OCI-LY3 (cell line): Measurements from ENCODE around the gene OGA.

ENCODE experiments used
- H2AFZ ChIP-seq: fragments of 200-600, 300-600 bp; shearing (Covaris generic); 2 replicates; pipeline ENCODE4 v1.6.0; 2014; ENCODE audit warnings: antibody characterized with exemption, low read depth, low read length
- H3K27ac ChIP-seq: fragments of 200-600, 300-600 bp; sonication (generic); 2 replicates; pipeline ENCODE4 v1.5.1; 2014; ENCODE audit warnings: mild to moderate bottlenecking, low read length, moderate library complexity, mixed read lengths
- H3K27me3 ChIP-seq: fragments of 200-600, 300-600 bp; sonication (generic); 2 replicates; pipeline ENCODE4 v1.6.1; 2014; ENCODE audit warnings: low read depth, low read length, mixed read lengths
- H3K36me3 ChIP-seq: fragments of 200-600, 300-600 bp; sonication (generic); replicated peaks from 2 replicates; pipeline ENCODE3; 2014; ENCODE audit warnings: low read depth, low read length, mixed read lengths
- H3K4me1 ChIP-seq: fragments of 300-600, 200-600 bp; sonication (generic); 2 replicates; pipeline ENCODE4 v1.6.1; 2014; ENCODE audit warnings: low read length, mixed read lengths
- H3K4me2 ChIP-seq: fragments of 200-600, 300-600 bp; sonication (generic); 2 replicates; pipeline ENCODE4 v1.6.1; 2014; ENCODE audit warnings: low read length, mixed read lengths
- H3K4me3 ChIP-seq: fragments of 300-600, 200-600 bp; sonication (generic); 2 replicates; pipeline ENCODE4 v1.5.1; 2014; ENCODE audit warnings: antibody characterized with exemption, mild to moderate bottlenecking, low read length, moderate library complexity
- H3K79me2 ChIP-seq: fragments of 300-600, 200-600 bp; shearing (Covaris generic); 2 replicates; pipeline ENCODE4 v1.6.1; 2014; ENCODE audit warnings: mild to moderate bottlenecking, low read length, mixed read lengths
- H3K9ac ChIP-seq: fragments of 300-600, 200-600 bp; shearing (Covaris generic); 2 replicates; pipeline ENCODE4 v1.6.0; 2014; ENCODE audit warnings: mild to moderate bottlenecking, low read length, moderate library complexity
- H3K9me3 ChIP-seq: fragments of 200-600, 300-600 bp; shearing (Covaris generic); 2 replicates; pipeline ENCODE4 v1.6.1; 2014; ENCODE audit warnings: low read length, mixed read lengths; ENCODE audit not compliant: insufficient read depth
- H4K20me1 ChIP-seq: fragments of 200-600, 300-600 bp; sonication (generic); 2 replicates; pipeline ENCODE4 v1.6.1; 2016; ENCODE audit warnings: low read length, mixed read lengths; ENCODE audit not compliant: insufficient read depth
- CTCF ChIP-seq: fragments of 200-600, 300-600 bp; sonication (generic); IDR thresholded peaks from 2 replicates; pipeline ENCODE4 v1.5.1; 2014; ENCODE audit warnings: antibody characterized with exemption, low read length, low read depth
- EZH2phosphoT487 ChIP-seq: fragments of 200-600 bp; shearing (Covaris generic); IDR thresholded peaks from 2 replicates; pipeline ENCODE4 v1.6.1; 2018; ENCODE audit warnings: antibody characterized with exemption, mixed run types, low read depth

The OGA gene

GRCh38 chr10:101758858-101759257 lies 59.4 kb downstream of the OGA start:
- H3K9me3 ChIP-seq: no peaks in the 10 kb centered on the region
- no peak overlapping the region for H2AFZ ChIP-seq
- peaks cover 4% of the 10 kb centered on the region; the same call in 1 of the 2 replicates for H3K4me1 ChIP-seq
- no peaks in the 10 kb centered on the region for H3K36me3 ChIP-seq
- no peak overlapping the region for H3K27ac ChIP-seq
- no peak overlapping the region for H3K4me2 ChIP-seq
- H4K20me1 ChIP-seq: no peaks in the 10 kb centered on the region
- no peaks in the 10 kb centered on the region for H3K27me3 ChIP-seq
- no peak overlapping the region for H3K4me3 ChIP-seq
- H3K79me2 ChIP-seq: no peaks in the 10 kb centered on the region
- no peak overlapping the region for H3K9ac ChIP-seq
- no peak for TF ChIP-seq EZH2phosphoT487
- no peak for TF ChIP-seq CTCF

GRCh38 chr10:101752241-101752640 lies 66.0 kb downstream of the OGA start:
- H4K20me1 ChIP-seq: no peaks in the 10 kb centered on the region
- H3K4me2 ChIP-seq: no peak overlapping the region
- H2AFZ ChIP-seq: no peak overlapping the region
- no peaks in the 10 kb centered on the region for H3K27me3 ChIP-seq
- H3K27ac ChIP-seq: no peak overlapping the region
- no peak overlapping the region for H3K9ac ChIP-seq
- H3K36me3 ChIP-seq: no peaks in the 10 kb centered on the region
- H3K79me2 ChIP-seq: no peaks in the 10 kb centered on the region
- H3K4me3 ChIP-seq: no peak overlapping the region
- TF ChIP-seq EZH2phosphoT487: no peak
- TF ChIP-seq CTCF: no peak
- peaks cover 4% of the 10 kb centered on the region; the same call in 1 of the 2 replicates for H3K4me1 ChIP-seq
- no peaks in the 10 kb centered on the region for H3K9me3 ChIP-seq

GRCh38 chr10:101749047-101750016 lies 68.9 kb downstream of the OGA start:
- H3K27me3 ChIP-seq: no peaks in the 10 kb centered on the region
- no peaks in the 10 kb centered on the region for H3K4me1 ChIP-seq
- H3K36me3 ChIP-seq: no peaks in the 10 kb centered on the region
- H3K27ac ChIP-seq: no peak overlapping the region
- H4K20me1 ChIP-seq: no peaks in the 10 kb centered on the region
- H3K9ac ChIP-seq: no peak overlapping the region
- no peaks in the 10 kb centered on the region for H3K9me3 ChIP-seq
- TF ChIP-seq EZH2phosphoT487 (no peak), CTCF (no peak)
- no peak overlapping the region for H2AFZ ChIP-seq
- H3K4me2 ChIP-seq: no peak overlapping the region
- H3K4me3 ChIP-seq: no peak overlapping the region
- H3K79me2 ChIP-seq: no peaks in the 10 kb centered on the region

- Histone ChIP-seq H2AFZ (no peak overlapping the region), H3K4me2 (no peak overlapping the region), H4K20me1 (no peaks in the 10 kb centered on the region), H3K79me2 (no peaks in the 10 kb centered on the region), H3K4me1 (no peaks in the 10 kb centered on the region), H3K9ac (no peak overlapping the region), H3K27ac (no peak overlapping the region), H3K36me3 (no peaks in the 10 kb centered on the region), H3K9me3 (no peaks in the 10 kb centered on the region), H3K27me3 (no peaks in the 10 kb centered on the region), H3K4me3 (no peak overlapping the region)
- TF ChIP-seq CTCF (no peak), EZH2phosphoT487 (no peak)
Observed at GRCh38 chr10:101748496-101748895, 69.7 kb downstream of the OGA start.
